ENCODE data around the gene EIF3I. TPM values are rescaled to one million over a fixed set of nuclear protein-coding genes. Genes with fewer than 3 reads are reported as not detected.

Gene EIF3I
- total RNA-seq, 1 donor from 2014 or later = 143 TPM

- H3K4me1 Mint-ChIP-seq (ENCODE audit: low read depth) = peaks cover 15% of the 10 kb centered on the region
- DNase-seq (ENCODE audit: low spot score, unreplicated experiment) = peak; percentile 86
- no peaks in the 10 kb centered on the region for H3K27me3 Mint-ChIP-seq
- no peak for TF ChIP-seq CTCF (IDR thresholded peaks at IDR 0.05; ENCODE audit: unreplicated experiment)
- peaks cover 12% of the 10 kb centered on the region for H3K36me3 Mint-ChIP-seq (ENCODE audit: insufficient read depth)
- H3K9me3 Mint-ChIP-seq (ENCODE audit: low read depth) = no peaks in the 10 kb centered on the region
- H3K27ac Mint-ChIP-seq = peak within 1 kb of the TSS; percentile 96
- H3K4me3 Mint-ChIP-seq (ENCODE audit: low read depth) = peak within 1 kb of the TSS; percentile 92
Observed at GRCh38 chr1:32179443-32180185, 42.6 kb upstream of the EIF3I start, which contains the start of gene TXLNA. Gene TXLNA (plus strand): TSS chr1:32179675. CDS start chr1:32180346, 671 bp downstream.

GRCh38 chr1:32180186-32181060 lies 41.8 kb upstream of the EIF3I start:
- Mint-ChIP-seq H3K36me3 (ENCODE audit: insufficient read depth) (peaks cover 15% of the 10 kb centered on the region), H3K4me1 (ENCODE audit: low read depth) (peaks cover 15% of the 10 kb centered on the region), H3K27ac (peak overlapping the region; percentile 96), H3K27me3 (no peaks in the 10 kb centered on the region), H3K4me3 (ENCODE audit: low read depth) (peak overlapping the region; percentile 92), H3K9me3 (ENCODE audit: low read depth) (no peaks in the 10 kb centered on the region)
- DNase-seq (ENCODE audit: low spot score, unreplicated experiment) = no peak
- no peak for TF ChIP-seq CTCF (IDR thresholded peaks at IDR 0.05; ENCODE audit: unreplicated experiment)

- Mint-ChIP-seq H3K27me3 (no peaks in the 10 kb centered on the region), H3K27ac (peak overlapping the region; percentile 96), H3K9me3 (ENCODE audit: low read depth) (no peaks in the 10 kb centered on the region), H3K36me3 (ENCODE audit: insufficient read depth) (peaks cover 15% of the 10 kb centered on the region), H3K4me1 (ENCODE audit: low read depth) (peaks cover 15% of the 10 kb centered on the region), H3K4me3 (ENCODE audit: low read depth) (peak overlapping the region; percentile 92)
- no peak for DNase-seq (ENCODE audit: low spot score, unreplicated experiment)
- TF ChIP-seq CTCF (IDR thresholded peaks at IDR 0.05; ENCODE audit: unreplicated experiment) = no peak
Observed at GRCh38 chr1:32181065-32181464, 41.1 kb upstream of the EIF3I start.

GRCh38 chr1:32181563-32181962 lies 40.6 kb upstream of the EIF3I start:
- Mint-ChIP-seq H3K27me3 (no peaks in the 10 kb centered on the region), H3K9me3 (ENCODE audit: low read depth) (no peaks in the 10 kb centered on the region), H3K4me3 (ENCODE audit: low read depth) (peak overlapping the region; percentile 92), H3K4me1 (ENCODE audit: low read depth) (peaks cover 15% of the 10 kb centered on the region), H3K36me3 (ENCODE audit: insufficient read depth) (peaks cover 18% of the 10 kb centered on the region), H3K27ac (peak overlapping the region; percentile 64)
- TF ChIP-seq CTCF (IDR thresholded peaks at IDR 0.05; ENCODE audit: unreplicated experiment) = no peak
- DNase-seq (ENCODE audit: low spot score, unreplicated experiment) = no peak

GRCh38 chr1:32182060-32182459 lies 40.1 kb upstream of the EIF3I start:
- H3K27ac Mint-ChIP-seq = no peak overlapping the region
- H3K4me3 Mint-ChIP-seq (ENCODE audit: low read depth) = no peak overlapping the region
- H3K36me3 Mint-ChIP-seq (ENCODE audit: insufficient read depth) = peaks cover 19% of the 10 kb centered on the region
- TF ChIP-seq CTCF (IDR thresholded peaks at IDR 0.05; ENCODE audit: unreplicated experiment) = no peak
- no peaks in the 10 kb centered on the region for H3K9me3 Mint-ChIP-seq (ENCODE audit: low read depth)
- H3K4me1 Mint-ChIP-seq (ENCODE audit: low read depth) = peaks cover 15% of the 10 kb centered on the region
- DNase-seq (ENCODE audit: low spot score, unreplicated experiment) = no peak
- no peaks in the 10 kb centered on the region for H3K27me3 Mint-ChIP-seq
